AG04449 (cell line): Measurements from ENCODE around the gene ELMO2.

ENCODE experiments used
- CTCF ChIA-PET: fragments of 350-600 bp; formaldehyde crosslinking; extraction: SDS; loops from one replicate; lab custom pipeline; 2021; ENCODE audit warnings: antibody characterized with exemption; lab: Yijun Ruan, JAX
- POLR2A ChIA-PET: fragments of 400-600, 350-600 bp; formaldehyde crosslinking; extraction: SDS; loops from one replicate; lab custom pipeline; 2020; ENCODE audit warnings: antibody characterized with exemption, inconsistent platforms; lab: Yijun Ruan, JAX
- DNase-seq: peaks from one replicate; pipeline ENCODE4 v3.0.0-alpha.2; 2010; ENCODE audit warnings: low read depth, low spot score
- H3K4me3 ChIP-seq: 2 replicates; pipeline ENCODE4 v1.5.1; 2011; ENCODE audit warnings: low read depth, mild to moderate bottlenecking, control low read depth, low read length
- CTCF ChIP-seq: IDR thresholded peaks from one replicate; pipeline ENCODE4 v1.5.1; 2011; ENCODE audit warnings: mild to moderate bottlenecking, moderate library complexity, low read length, control low read depth, inconsistent platforms; ENCODE audit not compliant: insufficient read depth; ENCODE audit errors: missing control alignments

The ELMO2 gene

GRCh38 chr20:46344488-46345162 lies 61.8 kb downstream of the ELMO2 start:
- no peak for DNase-seq
- CTCF ChIA-PET: interaction anchor here (1.3 kb wide), 1 partner anchor 212 kb away, joined by 3 read pairs; no protein-coding TSS in a partner anchor
- POLR2A ChIA-PET: no interaction called here
- H3K4me3 ChIP-seq: no peak overlapping the region
- no peak for TF ChIP-seq CTCF

- ChIA-PET POLR2A (no interaction called here), CTCF (interaction anchor here (1.2 to 1.3 kb wide), 2 partner anchors 37 to 211 kb away, joined by 3 read pairs; no protein-coding TSS in a partner anchor)
- no peak for TF ChIP-seq CTCF
- no peak overlapping the region for H3K4me3 ChIP-seq
- DNase-seq: no peak
Measured at GRCh38 chr20:46343975-46344357, 62.4 kb downstream of the ELMO2 start.

- ChIA-PET POLR2A (no interaction called here), CTCF (interaction anchor here (1.2 to 1.3 kb wide), 2 partner anchors 36 to 211 kb away, joined by 3 read pairs; no protein-coding TSS in a partner anchor)
- no peak for DNase-seq
- H3K4me3 ChIP-seq: no peak overlapping the region
- TF ChIP-seq CTCF: no peak
Measured at GRCh38 chr20:46343348-46343974, 63.0 kb downstream of the ELMO2 start.

- no peak overlapping the region for H3K4me3 ChIP-seq
- DNase-seq: no peak
- TF ChIP-seq CTCF: no peak
- CTCF ChIA-PET: interaction anchor here (1.2 to 1.3 kb wide), 2 partner anchors 36 to 69 kb away, joined by 3 read pairs; no protein-coding TSS in a partner anchor
- POLR2A ChIA-PET: no interaction called here
Measured at GRCh38 chr20:46342451-46343347, 63.7 kb downstream of the ELMO2 start.

DNA sequence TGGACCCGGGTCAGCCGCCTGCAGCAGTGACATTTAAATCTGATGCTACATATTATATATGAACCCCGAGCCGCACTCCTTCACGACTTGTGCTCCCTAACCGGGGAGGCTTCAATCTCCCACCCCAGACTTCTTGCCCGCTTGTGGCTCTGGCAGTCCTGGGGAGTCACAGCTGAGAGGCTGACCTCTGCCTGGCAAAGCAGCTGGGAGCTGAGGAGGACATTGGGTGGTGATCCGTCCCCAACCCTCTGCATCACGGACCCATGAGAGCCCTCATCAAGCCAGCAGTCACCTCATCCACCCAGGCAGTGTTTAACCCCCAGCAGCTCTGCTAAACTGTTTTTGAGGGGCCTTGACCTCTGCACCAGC lies 64.4 kb downstream of the ELMO2 start:
- DNase-seq: no peak
- H3K4me3 ChIP-seq: no peak overlapping the region
- ChIA-PET POLR2A (no interaction called here), CTCF (interaction anchor here (0.7 to 1.3 kb wide), 2 partner anchors 69 to 327 kb away, joined by 3 to 4 read pairs; no protein-coding TSS in a partner anchor)
- no peak for TF ChIP-seq CTCF
